ENCODE measurements around the gene KRT6C.
A peak's percentile ranks its signal among the peaks of the same experiment; 100 is the strongest.

Gene KRT6C

DNA sequence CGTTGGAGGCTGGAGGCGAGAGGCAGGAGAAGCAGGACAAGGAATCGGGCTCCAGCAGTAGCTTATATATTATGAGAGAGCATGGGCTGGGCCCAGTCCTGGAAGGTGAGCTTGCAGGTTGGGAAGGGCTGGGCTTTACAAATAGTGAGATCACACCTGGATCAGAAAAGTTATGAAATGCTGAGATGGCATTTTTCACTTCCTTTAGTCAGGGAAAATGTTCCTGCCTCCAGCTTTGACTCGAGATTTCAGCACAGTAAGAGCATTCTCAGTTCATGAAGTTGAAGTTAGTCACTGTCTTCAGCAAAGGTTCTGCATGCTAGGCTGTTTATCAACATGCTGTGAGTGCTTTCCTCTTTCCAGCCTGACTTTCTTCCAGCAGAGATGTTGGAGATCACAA lies at the start of gene KRT6C:
Gene KRT6C (minus strand): TSS at position 38 of the 400 bp plus-strand sequence. CDS start 68 bp downstream, outside the sequence.
- DNase-seq (ENCODE audit: low read depth), result no peak
- no peak within 1 kb of the TSS for H3K4me3 ChIP-seq (ENCODE audit: low read depth, low read length)

DNA sequence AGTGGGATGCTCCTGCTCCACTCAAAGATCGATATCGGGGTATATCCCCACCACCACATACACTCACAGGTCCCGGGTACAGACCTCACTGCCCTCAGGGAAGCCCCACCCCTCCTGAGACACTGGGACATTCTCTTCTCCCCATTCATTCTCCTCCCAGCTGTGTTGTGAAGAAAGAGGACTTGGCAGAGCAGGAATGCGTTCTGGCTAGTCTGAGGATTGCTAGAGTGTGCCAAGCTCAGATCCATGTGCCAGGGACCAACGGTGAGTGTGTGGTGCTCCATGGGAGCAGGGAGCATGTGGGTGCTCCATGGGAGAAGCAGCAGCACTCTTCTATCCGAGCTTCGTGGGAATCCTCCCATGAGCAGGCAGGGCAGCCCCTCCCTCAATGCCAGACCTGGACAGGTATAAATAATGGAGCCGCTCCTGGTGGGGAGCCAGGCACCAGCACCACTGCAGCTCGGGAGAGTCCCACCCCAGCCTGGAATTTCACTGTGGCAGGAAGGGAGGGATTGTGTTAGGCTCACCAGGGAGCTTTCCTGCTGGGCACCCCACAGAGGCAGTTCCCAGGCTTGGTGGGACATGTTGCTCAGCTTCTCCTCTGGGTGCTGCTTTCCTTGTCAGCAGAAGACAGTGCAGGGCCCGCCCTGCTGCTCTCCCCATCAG lies 48.9 kb upstream of the KRT6C start:
- DNase-seq (ENCODE audit: low read depth), result no peak
- H3K4me3 ChIP-seq (ENCODE audit: low read depth, low read length), result no peak overlapping the region

DNA sequence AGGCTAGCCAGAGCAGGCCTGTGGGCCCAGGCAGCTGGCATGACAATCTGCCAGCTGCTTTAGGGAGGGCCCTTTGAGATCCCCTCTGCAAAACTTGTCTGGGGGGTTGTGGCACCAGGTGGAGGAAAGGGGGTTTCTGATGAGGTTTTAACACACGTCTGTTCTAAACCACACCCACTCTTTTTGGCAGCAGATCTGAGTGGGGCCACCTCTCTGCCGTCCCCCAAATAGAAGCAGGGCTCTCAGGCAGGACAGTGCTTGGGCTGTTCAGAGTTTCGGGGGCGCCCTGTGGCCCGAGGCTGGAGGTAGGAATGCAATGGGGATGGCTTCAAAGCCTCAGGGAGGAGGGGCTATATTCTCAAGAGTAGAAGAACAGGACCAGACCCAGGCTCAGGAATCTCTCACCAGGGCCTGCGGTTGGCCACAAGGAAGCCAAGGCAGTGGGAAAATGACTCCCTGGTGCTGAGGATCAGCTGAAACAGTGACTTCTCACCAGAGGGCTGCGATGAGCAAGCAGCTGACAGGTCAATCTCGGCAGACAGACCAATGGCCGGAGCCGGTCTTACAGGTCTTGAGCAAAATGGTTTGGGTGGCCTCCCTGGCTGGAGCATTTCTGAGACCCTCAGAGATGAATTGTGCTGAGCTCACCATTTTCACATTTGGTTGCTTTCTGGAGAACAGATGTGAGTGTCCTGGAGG lies 48.1 kb upstream of the KRT6C start:
- H3K4me3 ChIP-seq (ENCODE audit: low read depth, low read length), result no peak overlapping the region
- DNase-seq (ENCODE audit: low read depth), result no peak

DNA sequence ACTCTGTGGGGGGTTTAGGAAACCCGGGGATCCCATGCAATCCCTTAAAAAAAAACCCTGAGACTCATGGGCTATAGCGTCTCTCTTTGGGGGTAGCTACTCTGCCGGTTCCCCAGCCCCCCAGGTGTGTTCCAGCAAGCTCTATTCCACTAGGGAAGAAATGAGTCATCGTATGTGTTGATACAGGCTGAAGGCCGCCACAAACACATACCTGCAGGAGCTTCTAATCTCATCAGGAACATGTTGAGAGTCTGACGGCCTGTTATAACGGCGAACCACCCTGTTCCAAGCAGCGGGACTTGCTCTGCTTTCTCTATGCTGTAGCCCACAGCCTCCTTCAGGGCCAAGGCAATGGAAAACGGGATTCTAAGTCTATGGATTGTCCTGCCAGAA lies 47.6 kb upstream of the KRT6C start:
- DNase-seq (ENCODE audit: low read depth), result no peak
- no peak overlapping the region for H3K4me3 ChIP-seq (ENCODE audit: low read depth, low read length)

DNA sequence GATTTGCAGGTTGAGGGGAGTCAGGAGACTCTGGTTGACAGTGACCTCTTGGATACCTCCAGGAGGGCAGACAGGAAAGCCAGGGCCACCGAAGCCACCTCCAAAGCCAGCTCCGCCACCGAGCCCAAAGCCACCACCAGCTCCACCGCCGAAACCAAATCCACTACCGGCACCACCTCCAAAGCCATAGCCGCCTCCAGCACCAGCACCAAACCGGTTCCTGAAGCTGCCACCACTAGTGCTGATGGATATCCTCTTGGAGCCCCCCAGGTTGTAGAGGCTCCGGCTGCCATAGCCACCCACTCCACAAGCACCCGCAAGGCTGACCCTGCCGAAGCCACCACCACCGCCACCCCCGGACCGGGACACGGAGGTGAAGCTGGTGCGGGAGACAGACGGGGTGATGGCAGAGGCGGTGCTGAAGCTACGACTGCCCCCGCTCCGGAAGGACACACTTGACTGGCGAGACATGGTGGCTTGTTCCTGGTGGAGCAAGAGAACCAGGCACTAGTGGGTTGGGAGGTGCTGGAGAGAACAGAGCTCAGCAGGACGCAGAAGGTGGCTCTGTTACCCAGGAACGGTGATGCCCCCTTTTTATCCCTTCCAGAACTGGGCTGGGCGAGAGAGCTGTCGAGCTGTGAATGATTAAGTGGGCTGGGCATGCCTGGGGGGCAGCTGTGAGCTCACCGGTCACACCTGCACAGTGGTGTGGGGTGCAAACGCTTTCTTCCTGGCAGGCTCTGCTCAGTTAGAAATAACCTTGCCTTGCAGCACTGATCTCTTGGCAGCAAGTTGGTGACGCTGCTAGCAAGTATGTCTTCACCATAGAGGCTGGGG lies 46.4 kb upstream of the KRT6C start, which contains the start of gene KRT5:
Gene KRT5 (minus strand): TSS at position 569 of the 837 bp plus-strand sequence. CDS start 98 bp downstream, at position 471.
- H3K4me3 ChIP-seq (ENCODE audit: low read depth, low read length), result no peak within 1 kb of the TSS

DNA sequence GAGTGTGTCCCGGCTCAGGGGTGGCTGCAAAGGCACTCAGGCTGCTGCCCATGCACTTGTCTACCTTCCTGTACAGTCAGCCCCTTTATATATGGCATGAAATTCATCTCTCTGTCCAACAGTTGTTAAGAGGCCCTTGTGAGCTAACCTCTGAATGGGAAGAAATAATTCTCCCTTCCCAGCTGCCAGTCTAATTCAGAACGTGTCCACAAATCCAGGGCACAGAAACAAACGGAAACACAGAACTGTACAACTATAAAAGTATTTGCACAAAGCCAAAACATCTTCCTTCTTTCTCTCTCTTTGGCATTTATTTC lies 45.7 kb upstream of the KRT6C start:
- DNase-seq (ENCODE audit: low read depth), result no peak

More for the DNA sequence above, 46.4 kb upstream of the KRT6C start, which contains the start of gene KRT5:
- no peak for DNase-seq (ENCODE audit: low read depth)

DNA sequence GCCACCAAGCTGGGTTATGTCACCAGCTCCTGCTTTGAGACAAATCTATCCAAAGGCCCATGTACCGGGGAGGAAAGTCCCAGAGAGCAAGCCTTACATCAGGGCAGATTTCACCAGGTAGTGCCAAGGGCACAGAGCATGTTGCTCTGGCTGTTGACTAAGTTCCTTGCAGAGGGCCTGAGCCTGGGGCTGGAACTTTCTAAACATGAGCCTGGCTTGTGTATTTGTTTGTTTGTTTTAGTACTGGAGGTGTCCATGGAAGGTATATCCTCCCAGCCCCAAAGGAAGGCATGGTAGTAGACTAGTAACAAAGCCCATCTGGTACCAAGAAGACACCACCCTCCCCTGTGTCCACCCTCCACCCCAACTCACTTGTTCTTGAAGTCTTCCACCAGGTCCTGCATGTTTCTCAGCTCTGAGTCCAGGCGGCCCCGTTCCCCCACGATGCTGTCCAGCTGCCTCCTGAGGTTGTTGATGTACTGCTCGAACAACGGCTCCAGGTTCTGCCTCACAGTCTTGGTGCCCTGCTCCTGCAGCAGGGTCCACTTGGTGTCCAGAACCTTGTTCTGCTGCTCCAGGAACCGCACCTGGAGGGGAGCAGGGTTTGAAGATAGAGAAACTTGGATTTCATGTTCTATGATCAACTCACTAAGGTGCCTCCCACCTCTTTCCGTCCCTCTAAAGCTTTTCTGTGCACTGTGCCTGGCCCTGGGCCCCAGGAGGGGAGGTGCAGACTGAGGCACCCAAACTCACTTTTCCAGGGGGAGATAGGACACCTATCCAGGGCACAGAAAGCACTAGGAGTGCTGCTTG lies 45.2 kb upstream of the KRT6C start:
- H3K4me3 ChIP-seq (ENCODE audit: low read depth, low read length), result no peak overlapping the region
- no peak for DNase-seq (ENCODE audit: low read depth)

More for the DNA sequence above, 45.7 kb upstream of the KRT6C start:
- no peak overlapping the region for H3K4me3 ChIP-seq (ENCODE audit: low read depth, low read length)

DNA sequence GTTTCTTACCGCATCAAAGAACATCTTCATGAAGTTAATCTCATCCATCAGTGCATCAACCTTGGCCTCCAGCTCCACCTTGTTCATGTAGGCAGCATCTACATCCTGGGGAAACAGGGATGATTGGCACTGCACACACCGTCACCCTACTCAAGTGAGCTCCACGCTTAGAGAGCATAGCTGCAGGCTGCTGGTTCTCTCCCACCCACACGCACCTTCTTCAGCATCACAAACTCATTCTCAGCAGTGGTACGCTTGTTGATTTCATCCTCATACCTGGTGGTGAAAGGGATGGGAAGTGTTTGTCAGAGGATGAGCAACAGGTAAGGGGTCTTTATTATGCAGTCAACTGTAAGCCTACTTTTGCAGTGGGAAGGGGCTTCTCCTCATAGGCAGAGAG lies 44.3 kb upstream of the KRT6C start:
- DNase-seq (ENCODE audit: low read depth), result no peak
- no peak overlapping the region for H3K4me3 ChIP-seq (ENCODE audit: low read depth, low read length)

DNA sequence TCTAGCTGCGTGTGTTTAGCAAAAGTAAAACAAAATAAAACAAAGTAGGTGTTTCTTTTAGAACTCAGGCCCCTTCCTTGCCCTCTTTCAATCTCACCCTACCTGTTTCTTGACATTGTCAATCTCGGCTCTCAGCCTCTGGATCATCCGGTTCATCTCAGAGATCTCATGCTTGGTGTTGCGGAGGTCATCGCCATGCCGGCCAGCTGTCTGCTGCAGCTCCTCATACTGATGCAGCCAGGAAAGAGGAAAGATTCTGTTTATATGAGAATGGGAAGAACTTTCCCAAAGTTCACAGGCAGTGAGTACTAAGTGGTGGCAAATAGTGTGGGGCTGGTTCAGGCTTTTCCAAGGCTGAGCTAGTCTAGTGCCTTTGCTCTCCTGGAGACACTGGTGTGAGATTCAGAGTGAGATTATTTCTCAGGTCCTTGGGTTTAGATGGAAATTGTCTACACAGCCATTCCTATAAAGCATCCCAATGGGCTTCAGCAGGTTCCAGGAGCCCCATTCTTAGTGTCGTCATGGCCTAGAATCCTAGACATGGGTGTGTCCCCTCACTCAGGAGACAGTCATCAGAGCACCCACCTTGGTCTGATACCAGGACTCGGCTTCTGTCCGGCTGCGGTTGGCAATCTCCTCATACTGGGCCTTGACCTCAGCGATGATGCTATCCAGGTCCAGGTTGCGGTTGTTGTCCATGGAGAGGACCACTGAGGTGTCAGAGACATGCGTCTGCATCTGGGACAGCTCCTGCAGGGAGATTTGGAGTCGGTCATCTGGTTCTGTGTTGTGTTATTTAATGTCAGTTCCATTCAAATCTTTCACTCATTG lies 43.6 kb upstream of the KRT6C start:
- no peak overlapping the region for H3K4me3 ChIP-seq (ENCODE audit: low read depth, low read length)

DNA sequence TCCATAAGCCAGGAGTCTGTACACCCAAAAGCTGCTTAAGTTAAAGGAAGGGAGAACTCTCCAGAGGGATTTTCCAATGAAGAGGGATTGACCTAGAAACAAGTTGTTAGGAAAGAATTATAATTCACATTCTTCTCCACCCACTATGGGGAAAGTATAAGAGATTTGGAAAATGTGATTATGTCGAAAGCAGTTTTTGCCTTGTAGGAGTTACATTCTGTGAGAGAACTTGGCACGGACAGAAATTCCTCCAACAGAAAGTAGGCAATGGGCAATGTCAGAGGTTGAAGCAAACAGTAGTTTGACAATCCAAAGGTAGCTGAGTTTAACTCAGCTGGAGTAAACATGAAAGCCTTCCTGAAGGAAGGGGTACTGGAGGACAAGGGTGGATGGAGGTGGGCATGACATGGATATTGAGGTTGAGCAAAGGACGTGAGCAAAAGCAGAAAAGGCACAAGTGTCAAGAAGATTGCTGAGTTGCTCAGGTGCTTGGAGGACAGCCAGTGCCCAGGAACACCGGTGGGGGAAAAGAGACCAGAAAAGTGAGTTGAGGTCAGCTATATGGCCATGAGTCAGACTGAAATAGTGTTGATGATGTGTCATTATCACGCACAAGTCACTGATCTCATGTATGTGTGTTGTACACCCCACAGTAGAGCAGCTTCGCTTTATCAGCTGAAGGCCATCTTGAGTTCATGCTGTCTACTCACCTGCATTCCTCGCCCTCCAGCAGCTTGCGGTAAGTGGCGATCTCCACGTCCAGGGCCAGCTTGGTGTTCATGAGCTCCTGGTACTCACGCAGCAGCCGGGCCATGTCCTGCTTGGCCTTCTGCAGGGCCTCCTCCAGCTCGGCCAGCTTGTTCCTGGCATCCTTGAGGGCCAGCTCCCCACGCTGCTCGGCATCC lies 42.6 kb upstream of the KRT6C start:
- no peak overlapping the region for H3K4me3 ChIP-seq (ENCODE audit: low read depth, low read length)
- no peak for DNase-seq (ENCODE audit: low read depth)

More for the DNA sequence above, 43.6 kb upstream of the KRT6C start:
- no peak for DNase-seq (ENCODE audit: low read depth)

DNA sequence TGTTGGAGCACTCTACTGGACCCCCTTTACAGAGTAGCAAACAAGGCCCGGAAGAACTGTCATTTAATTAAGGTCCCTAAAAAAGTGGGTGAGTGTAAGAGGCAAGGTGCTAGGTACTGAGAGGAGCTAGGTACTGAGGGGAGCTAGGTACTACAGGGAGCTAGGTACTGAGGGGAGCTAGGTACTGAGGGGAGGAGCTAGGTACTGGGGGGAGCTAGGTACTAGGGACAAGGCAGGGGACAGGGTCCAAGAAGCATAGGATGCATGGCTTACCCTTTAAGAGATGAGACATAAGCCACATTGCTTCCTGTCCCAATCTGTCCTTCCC lies 41.7 kb upstream of the KRT6C start:
- H3K4me3 ChIP-seq (ENCODE audit: low read depth, low read length), result no peak overlapping the region
- no peak for DNase-seq (ENCODE audit: low read depth)

DNA sequence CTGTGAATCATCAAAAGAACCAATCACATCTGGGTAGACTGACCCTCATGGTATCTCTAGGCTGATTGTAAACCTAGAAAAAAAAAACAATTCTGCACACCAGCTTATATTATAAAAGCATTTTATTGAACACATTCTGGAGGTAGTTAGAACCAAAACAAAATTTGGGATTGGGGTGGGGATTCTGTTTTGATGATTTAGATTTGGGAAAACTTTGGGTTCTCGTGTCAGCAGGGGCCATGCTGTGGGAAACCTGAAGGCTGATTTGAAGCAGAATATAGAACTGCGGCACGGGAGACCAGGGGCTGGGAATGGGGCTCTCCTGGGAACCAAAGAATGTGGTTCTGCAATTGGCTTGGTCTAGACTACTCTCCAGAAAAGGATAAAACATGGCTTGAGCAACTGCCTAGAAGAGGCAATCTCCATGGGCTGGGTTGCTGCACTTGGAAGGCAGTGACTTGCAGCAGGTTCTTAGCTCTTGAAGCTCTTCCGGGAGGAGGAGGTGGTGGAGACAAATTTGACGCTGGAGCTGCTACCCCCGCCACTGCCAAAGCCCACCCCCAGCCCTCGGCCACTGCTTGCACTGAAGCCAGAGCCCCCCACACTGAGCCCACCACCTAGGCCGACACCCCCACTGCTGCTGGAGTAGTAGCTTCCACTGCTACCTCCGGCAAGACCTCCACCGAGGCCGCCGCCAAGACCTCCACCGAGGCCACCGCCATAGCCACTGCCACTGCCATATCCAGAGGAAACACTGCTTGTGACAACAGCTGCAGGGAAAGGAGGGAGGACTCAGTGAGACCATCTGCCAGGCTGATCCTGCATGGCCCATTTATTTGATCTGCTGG lies 41.1 kb upstream of the KRT6C start:
- H3K4me3 ChIP-seq (ENCODE audit: low read depth, low read length), result no peak overlapping the region
- DNase-seq (ENCODE audit: low read depth), result no peak

DNA sequence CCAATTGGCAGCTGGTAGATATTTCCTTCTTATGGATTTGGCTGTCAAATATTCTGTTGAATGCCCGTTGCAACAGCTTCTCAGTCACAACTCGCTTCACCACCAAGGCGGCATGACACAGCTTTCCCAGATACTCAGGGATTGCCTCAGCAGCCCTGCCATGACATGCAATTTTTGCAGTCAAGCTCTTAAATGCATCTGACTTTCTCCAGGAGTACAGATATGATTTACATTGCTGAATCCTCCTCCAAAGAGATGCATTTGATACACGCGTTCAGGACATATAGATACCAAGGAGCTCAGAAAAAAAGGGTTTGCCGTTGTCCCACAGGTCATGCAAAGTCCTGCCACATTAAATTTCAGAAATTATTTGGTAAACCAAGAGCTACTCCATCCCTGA lies 40.1 kb upstream of the KRT6C start:
- DNase-seq (ENCODE audit: low read depth), result no peak
- no peak overlapping the region for H3K4me3 ChIP-seq (ENCODE audit: low read depth, low read length)

DNA sequence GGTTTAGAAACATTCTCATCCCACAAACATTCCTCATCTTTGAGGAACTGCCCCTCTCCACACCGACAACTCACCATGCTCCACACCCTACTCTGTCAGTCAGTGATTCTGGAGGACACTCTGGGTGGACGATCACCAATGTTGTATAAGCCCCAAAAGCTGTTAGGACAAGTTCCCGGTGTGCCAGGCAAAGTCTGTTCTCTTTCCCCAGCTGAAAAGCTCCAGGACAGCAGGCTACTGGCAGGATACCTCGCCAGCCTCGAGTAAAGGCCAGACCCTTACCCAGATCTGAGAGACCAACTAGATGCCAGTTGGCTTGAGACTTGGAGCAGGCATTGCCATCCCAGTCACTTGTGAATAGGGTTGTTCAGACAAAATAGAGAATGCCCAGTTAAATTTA lies 34.6 kb upstream of the KRT6C start:
- H3K4me3 ChIP-seq (ENCODE audit: low read depth, low read length), result no peak overlapping the region
- DNase-seq (ENCODE audit: low read depth), result no peak

DNA sequence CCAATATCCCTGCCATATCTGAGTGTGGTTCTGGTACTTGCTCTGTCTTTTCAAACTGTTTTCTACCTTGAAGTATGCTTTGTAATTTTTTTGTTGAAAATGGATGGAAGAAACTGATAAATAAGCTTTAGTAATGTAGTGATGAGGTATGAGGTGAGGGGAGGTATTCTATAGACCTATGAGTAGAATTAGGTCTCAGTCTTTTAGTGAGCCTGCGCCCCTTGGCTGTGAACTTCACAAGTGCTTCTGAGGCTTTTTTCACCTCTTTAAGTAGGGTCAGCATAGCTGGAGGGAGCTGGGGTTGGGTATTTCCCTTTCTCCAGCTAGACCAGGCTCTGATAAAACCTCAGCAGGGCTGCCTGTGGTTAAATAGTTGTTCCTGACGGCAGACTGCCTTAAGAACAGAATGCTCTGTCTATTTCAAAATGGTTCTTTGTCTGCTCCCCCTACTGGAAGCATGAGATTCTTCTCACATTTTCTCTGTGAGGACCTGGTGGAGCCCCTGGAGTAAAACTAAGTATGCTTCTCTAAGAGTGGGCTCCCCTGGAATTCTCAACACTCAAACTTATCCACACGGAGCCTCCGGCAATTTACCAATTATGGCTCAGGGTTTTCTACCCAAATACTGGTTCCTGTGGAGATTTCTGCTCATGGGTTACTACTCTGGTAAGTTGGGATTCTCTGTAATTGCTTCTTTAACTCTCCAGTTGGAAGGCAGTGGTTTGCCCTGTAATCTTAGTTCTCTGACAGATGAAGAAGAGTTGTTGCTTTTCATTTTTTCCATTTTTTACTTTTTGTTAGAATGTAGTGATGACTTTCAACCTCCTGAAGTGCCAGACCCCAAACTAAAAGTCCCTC lies 33.5 kb upstream of the KRT6C start:
- H3K4me3 ChIP-seq (ENCODE audit: low read depth, low read length), result no peak overlapping the region
- DNase-seq (ENCODE audit: low read depth), result peak; percentile 48

DNA sequence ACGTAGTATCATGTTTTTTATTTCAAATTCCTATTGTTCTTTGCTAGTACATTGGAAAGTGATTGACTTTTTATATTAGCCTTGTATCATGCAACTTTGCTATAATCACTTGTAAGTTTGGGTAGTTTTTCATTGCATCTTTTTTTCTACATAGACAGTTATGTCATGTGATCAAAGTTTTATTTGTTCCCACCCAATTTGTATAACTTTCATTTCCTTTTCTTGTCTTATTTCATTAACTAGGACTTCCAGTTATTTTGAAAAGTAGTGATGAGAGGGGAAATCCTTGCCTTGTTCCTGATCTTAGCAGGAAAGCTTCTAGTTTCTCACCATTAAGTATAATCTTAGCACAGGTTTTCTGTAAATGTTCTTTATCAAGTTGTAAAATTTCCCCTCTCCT lies 29.3 kb upstream of the KRT6C start:
- no peak for DNase-seq (ENCODE audit: low read depth)
- no peak overlapping the region for H3K4me3 ChIP-seq (ENCODE audit: low read depth, low read length)

All from skeletal muscle cell (primary cell).